NCI-H446 treated with DMSO at 0.1 percent for 48 hours (cell line): ENCODE data around the gene ISG15.

ENCODE experiments used
- DNase-seq: peaks from one replicate; lab custom pipeline; 2025; lab: John Stamatoyannopoulos, UW

The ISG15 gene

DNA sequence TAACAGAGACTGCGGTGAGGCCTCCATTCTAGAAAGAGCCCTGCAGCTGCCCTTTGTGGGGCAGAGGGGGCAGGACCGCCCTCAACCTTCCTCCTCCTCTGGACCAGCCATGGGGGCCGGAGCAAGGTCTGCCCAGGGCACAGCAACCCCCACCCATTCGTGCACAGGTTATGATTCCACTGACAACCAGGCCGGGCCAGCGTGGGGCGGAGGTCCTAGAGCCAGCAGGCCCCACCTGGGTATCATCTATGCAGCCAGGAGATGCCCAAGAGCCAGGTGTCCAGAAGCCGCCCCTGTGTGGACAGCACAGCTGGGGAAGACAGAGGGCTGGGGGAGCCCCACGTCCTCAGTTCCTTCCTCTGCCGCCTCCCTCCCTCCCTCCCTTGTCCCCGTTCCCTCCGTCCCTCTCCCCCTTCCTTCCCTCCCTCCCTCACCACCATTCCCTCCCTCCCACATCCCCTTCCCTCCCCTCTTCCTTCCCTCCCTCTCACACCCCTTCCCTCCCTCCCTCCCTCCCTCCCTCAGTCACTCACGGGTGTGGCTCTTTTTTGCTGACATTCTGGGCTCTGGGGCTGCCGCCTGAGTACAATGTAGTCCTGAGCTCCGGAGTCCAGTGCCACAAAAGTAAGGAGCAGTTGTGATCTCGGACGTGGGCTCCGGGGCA lies 48.5 kb downstream of the ISG15 start:
- DNase-seq, result no peak

DNA sequence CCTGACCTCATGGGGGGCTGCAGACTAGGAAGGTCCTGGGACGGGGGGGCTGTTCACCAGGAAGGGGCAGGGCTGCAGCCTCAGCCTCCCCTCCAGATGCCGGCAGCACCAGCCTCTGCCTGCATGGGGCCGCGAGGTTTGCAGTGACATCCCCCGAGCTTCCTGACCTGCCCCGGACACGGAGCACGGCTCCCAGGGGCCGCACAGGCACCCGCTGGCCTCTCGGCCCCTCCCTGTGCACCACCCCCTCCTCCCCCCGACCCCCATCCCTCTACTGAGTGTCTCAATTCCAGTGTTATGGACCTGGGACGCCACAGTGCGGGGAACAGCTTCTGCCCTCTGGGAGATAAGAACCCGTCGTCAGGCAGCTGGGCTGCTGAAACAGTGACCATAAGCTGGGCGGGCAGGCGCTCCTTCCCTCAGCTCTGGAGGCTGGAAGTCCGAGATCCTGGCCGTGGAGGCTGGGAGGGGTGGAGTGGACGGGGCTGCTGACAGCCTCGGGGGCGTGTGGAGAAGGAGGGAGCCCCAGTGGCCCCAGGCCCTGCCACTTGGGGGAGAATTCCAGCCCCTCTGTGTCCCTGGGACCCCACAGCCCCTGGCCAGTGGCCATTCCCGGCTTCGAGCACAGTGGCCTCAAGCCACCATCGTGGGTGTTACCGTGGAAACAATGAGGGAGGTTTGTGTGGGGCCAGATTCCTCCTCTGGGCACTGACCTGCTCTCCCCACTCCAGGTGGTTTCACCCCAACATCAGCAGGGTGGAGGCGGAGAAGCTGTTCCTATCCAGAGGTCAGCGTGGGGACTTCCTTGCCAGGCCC lies 49.3 kb downstream of the ISG15 start:
- no peak for DNase-seq

DNA sequence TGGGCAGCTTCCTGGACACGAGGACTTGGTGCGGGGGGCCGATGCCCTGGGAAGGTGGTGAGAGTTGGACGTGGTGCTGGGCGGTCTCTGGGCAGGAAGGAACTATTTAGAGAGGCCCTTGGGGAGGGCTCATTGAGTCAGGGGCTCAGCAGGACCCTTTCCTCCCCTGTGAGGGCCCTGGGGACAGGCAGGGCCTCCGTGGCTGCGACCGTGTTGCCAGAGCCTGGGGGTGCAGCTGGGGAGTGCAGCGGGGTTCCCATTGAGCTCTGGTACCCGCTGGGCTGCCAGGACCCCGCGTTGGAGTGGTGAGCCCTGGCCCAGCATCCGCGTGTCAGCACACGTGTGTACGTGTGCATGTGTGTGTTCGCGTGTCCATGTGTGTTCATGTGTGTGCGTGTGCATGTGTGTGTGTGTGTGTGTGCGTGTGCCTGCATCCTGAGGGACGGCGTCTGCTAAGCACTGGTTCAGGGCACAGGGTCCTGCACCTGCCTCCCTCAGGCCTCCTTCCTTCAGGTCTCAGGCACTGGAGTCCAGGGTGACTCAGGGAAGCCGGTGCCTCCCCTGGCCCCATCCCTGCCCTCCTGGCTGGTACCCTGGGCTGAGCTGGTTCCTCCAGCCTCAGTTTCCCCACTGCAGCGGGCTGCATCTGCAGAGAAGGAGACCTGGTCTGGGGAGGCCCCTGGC lies 50.1 kb downstream of the ISG15 start:
- DNase-seq, result no peak
